Panc1 (cell line): ENCODE data around the gene FAM222B.

Experiments
- POLR2AphosphoS5 ChIP-seq: IDR thresholded peaks from 2 replicates; pipeline ENCODE4 v1.6.1; 2012; ENCODE audit warnings: mild to moderate bottlenecking, low read depth, low read length, moderate library complexity
- TF ChIP-seq, protein P1 (sequence below): fragments of 450-650 bp; IDR thresholded peaks from 2 replicates; pipeline ENCODE4 v1.5.1; 2017; ENCODE audit warnings: mild to moderate bottlenecking

DNA sequence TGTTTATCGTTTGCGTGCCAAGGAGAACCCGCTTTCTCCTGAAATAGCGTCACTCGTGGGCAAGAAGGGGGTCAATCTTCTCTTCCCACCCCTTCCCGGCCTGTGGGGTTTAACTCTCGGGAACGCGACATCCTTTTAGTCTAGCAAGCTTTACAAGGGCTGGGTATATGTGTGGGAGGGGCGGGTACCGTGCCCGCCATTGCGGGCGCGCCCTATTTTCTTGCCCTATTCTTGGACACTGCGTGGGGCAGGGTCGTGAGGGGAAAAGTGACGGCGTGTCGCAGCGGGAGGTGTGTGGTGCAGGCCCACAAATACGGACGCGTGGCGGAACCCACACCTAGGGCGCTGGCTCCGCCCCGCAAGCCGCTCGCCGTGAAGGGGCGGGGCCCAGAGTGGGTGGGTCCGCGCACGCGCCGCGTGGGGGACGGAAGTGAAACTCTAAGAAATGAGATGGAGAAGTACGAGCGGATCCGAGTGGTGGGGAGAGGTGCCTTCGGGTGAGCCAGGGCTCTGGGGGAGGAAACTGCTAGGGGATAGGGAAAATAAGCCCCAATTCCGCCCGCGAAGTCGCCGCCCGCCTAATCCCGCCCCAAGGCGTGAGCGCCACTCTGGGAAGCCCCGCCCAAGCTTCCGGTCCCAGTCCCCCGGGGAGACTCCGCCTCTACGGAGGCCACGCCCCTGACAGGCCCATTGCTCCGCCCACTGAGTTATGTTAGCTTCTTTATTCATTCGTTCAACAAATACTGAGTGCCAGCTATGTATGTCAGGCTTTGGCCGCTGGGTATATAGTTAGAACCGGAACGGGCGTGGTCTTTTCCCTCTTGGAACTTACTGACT, 114.0 kb downstream of the FAM222B start, which contains the start of gene NEK8:
- TF ChIP-seq, protein P1, sequence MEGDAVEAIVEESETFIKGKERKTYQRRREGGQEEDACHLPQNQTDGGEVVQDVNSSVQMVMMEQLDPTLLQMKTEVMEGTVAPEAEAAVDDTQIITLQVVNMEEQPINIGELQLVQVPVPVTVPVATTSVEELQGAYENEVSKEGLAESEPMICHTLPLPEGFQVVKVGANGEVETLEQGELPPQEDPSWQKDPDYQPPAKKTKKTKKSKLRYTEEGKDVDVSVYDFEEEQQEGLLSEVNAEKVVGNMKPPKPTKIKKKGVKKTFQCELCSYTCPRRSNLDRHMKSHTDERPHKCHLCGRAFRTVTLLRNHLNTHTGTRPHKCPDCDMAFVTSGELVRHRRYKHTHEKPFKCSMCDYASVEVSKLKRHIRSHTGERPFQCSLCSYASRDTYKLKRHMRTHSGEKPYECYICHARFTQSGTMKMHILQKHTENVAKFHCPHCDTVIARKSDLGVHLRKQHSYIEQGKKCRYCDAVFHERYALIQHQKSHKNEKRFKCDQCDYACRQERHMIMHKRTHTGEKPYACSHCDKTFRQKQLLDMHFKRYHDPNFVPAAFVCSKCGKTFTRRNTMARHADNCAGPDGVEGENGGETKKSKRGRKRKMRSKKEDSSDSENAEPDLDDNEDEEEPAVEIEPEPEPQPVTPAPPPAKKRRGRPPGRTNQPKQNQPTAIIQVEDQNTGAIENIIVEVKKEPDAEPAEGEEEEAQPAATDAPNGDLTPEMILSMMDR: no peak
- no peak; the same call in 1 of the 2 replicates for TF ChIP-seq POLR2AphosphoS5
